NT2/D1 (cell line): ENCODE results near the gene RNF181.

Experiments
- SUZ12 ChIP-seq: IDR thresholded peaks from 2 replicates; pipeline ENCODE4 v1.6.1; 2011; ENCODE audit not compliant: insufficient read length, insufficient read depth; ENCODE audit errors: extremely low read depth
- YY1 ChIP-seq: IDR thresholded peaks from 2 replicates; pipeline ENCODE4 v1.6.1; 2011; ENCODE audit not compliant: insufficient read length, insufficient read depth
- ZNF274 ChIP-seq: IDR thresholded peaks from 2 replicates; pipeline ENCODE4 v1.6.1; 2011; ENCODE audit warnings: mild to moderate bottlenecking, low read depth, low read length

GRCh38 chr2:85550486-85550885 lies 45.1 kb upstream of the RNF181 start:
- no peak for TF ChIP-seq YY1
- no peak for TF ChIP-seq ZNF274
- no peak for TF ChIP-seq SUZ12
